Measurements from ENCODE around the gene SLC24A3. TPM values are rescaled to one million over a fixed set of nuclear protein-coding genes. Genes with fewer than 3 reads are reported as not detected.

SLC24A3 gene
- total RNA-seq, 4 donors from 2014 or later: 12.9 to 49.8 (median 27.6) TPM

DNA sequence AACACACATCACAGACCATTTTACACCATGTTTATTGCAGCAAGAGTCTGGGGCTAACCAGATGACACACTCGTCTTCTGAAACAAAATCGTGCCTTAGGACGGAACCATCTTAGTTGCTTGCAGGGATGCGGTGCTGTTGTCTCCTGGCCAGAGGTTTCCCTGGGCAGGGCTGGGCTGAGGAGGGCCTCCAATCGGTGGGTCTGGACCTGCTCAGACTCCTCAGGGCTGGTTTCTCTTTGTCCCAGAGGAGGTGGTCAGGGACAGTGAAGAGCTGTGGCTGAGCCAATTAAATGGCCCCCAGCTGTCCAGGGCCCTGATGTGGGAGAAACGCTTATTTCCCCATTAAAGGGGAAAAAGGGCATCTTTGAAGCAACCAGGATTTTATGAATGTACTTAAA, 117.6 kb downstream of the SLC24A3 start:
- no peaks in the 10 kb centered on the region for H3K9me3 ChIP-seq
- H3K36me3 ChIP-seq: no peaks in the 10 kb centered on the region
- no peak overlapping the region for H3K4me3 ChIP-seq
- no peaks in the 10 kb centered on the region for H3K27me3 ChIP-seq
- H3K27ac ChIP-seq: no peak overlapping the region
- TF ChIP-seq, protein P1, sequence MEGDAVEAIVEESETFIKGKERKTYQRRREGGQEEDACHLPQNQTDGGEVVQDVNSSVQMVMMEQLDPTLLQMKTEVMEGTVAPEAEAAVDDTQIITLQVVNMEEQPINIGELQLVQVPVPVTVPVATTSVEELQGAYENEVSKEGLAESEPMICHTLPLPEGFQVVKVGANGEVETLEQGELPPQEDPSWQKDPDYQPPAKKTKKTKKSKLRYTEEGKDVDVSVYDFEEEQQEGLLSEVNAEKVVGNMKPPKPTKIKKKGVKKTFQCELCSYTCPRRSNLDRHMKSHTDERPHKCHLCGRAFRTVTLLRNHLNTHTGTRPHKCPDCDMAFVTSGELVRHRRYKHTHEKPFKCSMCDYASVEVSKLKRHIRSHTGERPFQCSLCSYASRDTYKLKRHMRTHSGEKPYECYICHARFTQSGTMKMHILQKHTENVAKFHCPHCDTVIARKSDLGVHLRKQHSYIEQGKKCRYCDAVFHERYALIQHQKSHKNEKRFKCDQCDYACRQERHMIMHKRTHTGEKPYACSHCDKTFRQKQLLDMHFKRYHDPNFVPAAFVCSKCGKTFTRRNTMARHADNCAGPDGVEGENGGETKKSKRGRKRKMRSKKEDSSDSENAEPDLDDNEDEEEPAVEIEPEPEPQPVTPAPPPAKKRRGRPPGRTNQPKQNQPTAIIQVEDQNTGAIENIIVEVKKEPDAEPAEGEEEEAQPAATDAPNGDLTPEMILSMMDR (IDR thresholded peaks at IDR 0.05): no peak
- no peak for TF ChIP-seq POLR2A (IDR thresholded peaks at IDR 0.05)
- no peaks in the 10 kb centered on the region for H3K4me1 ChIP-seq
- intact Hi-C loops (cut with DNase I; ENCODE audit: low total_unique reads): no loop called here
- DNase-seq: no peak

DNA sequence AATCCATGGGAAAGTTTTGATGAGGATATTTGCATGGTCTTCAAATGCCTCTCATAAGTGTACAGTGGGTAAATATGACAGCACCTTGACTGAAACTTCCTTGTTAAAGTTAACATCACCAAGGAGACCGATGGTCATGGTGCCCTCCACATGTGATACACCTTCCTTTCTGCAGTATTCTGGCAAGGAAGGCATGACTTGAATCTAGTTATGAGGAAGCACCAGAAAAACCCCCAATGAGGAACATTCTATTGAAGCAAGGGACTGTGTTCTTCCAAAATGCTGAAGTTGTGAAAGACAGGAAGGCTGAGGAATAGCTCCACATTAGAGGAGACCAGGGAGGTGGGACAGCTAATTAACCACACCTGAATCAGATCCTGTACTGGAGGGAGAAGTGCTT, 118.3 kb downstream of the SLC24A3 start:
- no peaks in the 10 kb centered on the region for H3K27me3 ChIP-seq
- H3K9me3 ChIP-seq: no peaks in the 10 kb centered on the region
- intact Hi-C loops (cut with DNase I; ENCODE audit: low total_unique reads): no loop called here
- H3K27ac ChIP-seq: no peak overlapping the region
- no peaks in the 10 kb centered on the region for H3K36me3 ChIP-seq
- DNase-seq: no peak
- H3K4me1 ChIP-seq: no peaks in the 10 kb centered on the region
- no peak overlapping the region for H3K4me3 ChIP-seq
- TF ChIP-seq POLR2A (IDR thresholded peaks at IDR 0.05): no peak
- TF ChIP-seq, protein P1 (IDR thresholded peaks at IDR 0.05): no peak

DNA sequence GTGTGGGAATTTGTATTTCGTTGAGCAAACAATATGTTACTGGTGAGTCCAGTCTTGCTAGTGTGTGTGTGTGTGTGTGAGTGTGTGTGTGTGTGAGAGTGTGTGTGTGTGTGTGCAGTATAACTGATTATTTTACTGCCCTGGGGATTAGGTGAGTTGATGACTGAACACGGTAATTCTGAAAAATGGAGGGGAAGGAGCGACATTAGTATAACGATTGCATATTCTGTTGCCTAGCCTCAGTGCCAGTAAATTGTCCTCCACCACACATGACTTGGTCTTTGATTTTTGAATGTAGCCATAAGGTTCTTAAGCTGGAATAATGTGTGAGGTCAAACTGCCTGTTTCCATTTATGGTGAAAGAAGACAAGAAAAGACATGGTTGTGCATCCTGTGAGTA, 121.1 kb downstream of the SLC24A3 start:
- intact Hi-C loops (cut with DNase I; ENCODE audit: low total_unique reads): no loop called here
- H3K36me3 ChIP-seq: no peaks in the 10 kb centered on the region

DNA sequence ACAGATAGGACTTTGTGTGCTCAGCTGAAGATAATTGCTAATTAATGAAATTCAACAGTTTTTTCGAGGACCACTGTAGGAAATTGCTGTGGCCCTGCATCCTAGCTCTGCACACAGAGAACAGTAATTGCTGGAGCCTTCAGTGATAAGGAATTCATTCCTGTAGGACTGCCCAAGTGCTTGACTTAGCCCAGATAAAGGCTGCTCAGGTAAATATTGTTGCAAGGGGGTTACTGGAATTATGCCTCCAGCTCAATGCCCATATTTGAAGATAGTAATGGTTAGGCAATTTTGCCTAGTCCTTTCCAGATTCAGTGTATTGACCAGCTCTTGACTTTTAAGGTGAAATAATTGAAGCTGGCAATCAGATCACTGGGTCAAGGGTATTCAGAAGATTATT, 122.9 kb downstream of the SLC24A3 start:
- Histone ChIP-seq H3K27me3 (no peaks in the 10 kb centered on the region), H3K4me3 (no peak overlapping the region), H3K9me3 (no peaks in the 10 kb centered on the region), H3K36me3 (no peaks in the 10 kb centered on the region), H3K4me1 (no peaks in the 10 kb centered on the region), H3K27ac (no peak overlapping the region)
- no peak for TF ChIP-seq POLR2A (IDR thresholded peaks at IDR 0.05)
- TF ChIP-seq, protein P1 (IDR thresholded peaks at IDR 0.05): no peak
- intact Hi-C loops (cut with DNase I; ENCODE audit: low total_unique reads): no loop called here
- DNase-seq: no peak

More for the DNA sequence above, 121.1 kb downstream of the SLC24A3 start:
- no peaks in the 10 kb centered on the region for H3K9me3 ChIP-seq
- H3K4me1 ChIP-seq: no peaks in the 10 kb centered on the region
- no peaks in the 10 kb centered on the region for H3K27me3 ChIP-seq
- DNase-seq: no peak
- H3K4me3 ChIP-seq: no peak overlapping the region
- H3K27ac ChIP-seq: no peak overlapping the region
- no peak for TF ChIP-seq POLR2A (IDR thresholded peaks at IDR 0.05)
- TF ChIP-seq, protein P1 (IDR thresholded peaks at IDR 0.05): no peak

DNA sequence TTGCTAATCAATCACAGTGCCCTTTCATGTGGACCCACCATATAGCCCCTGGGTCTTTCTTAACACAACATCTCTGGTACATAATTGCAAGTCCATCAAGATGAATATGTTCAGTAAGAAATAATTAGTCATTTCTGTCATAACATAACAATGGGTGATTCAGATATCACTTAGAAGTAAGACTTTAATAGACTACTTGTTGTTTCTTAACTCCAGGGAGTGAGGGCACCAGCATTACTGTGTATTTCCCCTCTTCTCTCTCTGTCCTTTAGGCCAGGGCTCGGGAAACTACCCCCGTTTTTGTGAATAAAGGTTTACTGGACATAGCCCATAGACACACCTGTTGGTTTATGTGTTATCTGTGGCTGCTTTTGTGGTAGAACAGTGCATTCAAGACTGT, 123.5 kb downstream of the SLC24A3 start:
- Histone ChIP-seq H3K27me3 (no peaks in the 10 kb centered on the region), H3K9me3 (no peaks in the 10 kb centered on the region), H3K4me3 (no peak overlapping the region), H3K27ac (no peak overlapping the region), H3K4me1 (no peaks in the 10 kb centered on the region), H3K36me3 (no peaks in the 10 kb centered on the region)
- TF ChIP-seq, protein P1 (IDR thresholded peaks at IDR 0.05): no peak
- TF ChIP-seq POLR2A (IDR thresholded peaks at IDR 0.05): no peak
- intact Hi-C loops (cut with DNase I; ENCODE audit: low total_unique reads): no loop called here
- no peak for DNase-seq
